GM12878 (cell line): ENCODE results near the gene MAGI2. TPM values are rescaled to one million over a fixed set of nuclear protein-coding genes. Genes with fewer than 3 reads are reported as not detected.

Experiments
- ATAC-seq: fragments of 200-7000 bp; cut with Tn5 transposase; 3 replicates; pipeline ENCODE4 v1.9.1; 2020; ENCODE audit warnings: mild to moderate bottlenecking, moderate library complexity
- BruUV-seq: library from RNA; stranded (reverse); fragments of 400-500 nt; replicated peaks from 2 replicates; lab custom pipeline; 2021; lab: Mats Ljungman, UMichigan
- CTCF ChIA-PET: fragments of 300-600 bp; sonication (Branson Sonifier 250); formaldehyde crosslinking; extraction: SDS; loops from one replicate; lab custom pipeline; 2021; ENCODE audit warnings: inconsistent platforms; lab: Yijun Ruan, JAX
- POLR2A ChIA-PET: fragments of 350-600 bp; formaldehyde crosslinking; extraction: SDS; loops from one replicate; lab custom pipeline; 2021; ENCODE audit warnings: inconsistent platforms; lab: Charles Lee
- RAD21 ChIA-PET: fragments of 300-600 bp; sonication (Branson Sonifier 250); formaldehyde crosslinking; loops from one replicate; lab custom pipeline; 2023; ENCODE audit warnings: antibody characterized with exemption; ENCODE audit not compliant: unreplicated experiment; lab: Charles Lee
- SMC1A ChIA-PET: fragments of 300-600 bp; sonication (Branson Sonifier 250); formaldehyde crosslinking; loops from one replicate; lab custom pipeline; 2023; ENCODE audit not compliant: unreplicated experiment, uncharacterized antibody; lab: Charles Lee
- DNase-seq: peaks from one replicate; pipeline ENCODE4 v3.0.0-alpha.2; 2011; ENCODE audit warnings: low read depth, low spot score
- FAIRE-seq: peaks from 3 replicates; lab custom pipeline; 2011; peaks lifted over from hg19 to GRCh38; lab: Jason Lieb, UNC
- H2AFZ ChIP-seq: 2 replicates; pipeline ENCODE4 v1.6.0; 2011; ENCODE audit warnings: low read depth, low read length, control low read depth; ENCODE audit not compliant: control insufficient read depth
- H3K27ac ChIP-seq: 2 replicates; pipeline ENCODE4 v1.5.1; 2011; ENCODE audit warnings: control low read depth; ENCODE audit not compliant: control insufficient read depth, insufficient read depth
- H3K27me3 ChIP-seq, 2 experiments: replicated peaks in 1 of 2; 2 replicates each; pipeline versions ENCODE4 v1.6.0 to v1.6.1; 2011; ENCODE audit warnings: low read length in 1 of 2; ENCODE audit not compliant: control insufficient read depth in 2 of 2, insufficient read depth in 2 of 2
- H3K36me3 ChIP-seq, 2 experiments: 2 replicates each; pipeline ENCODE4 v1.5.1; 2011; ENCODE audit warnings: low read length in 1 of 2; ENCODE audit not compliant: control insufficient read depth in 2 of 2, insufficient read depth in 2 of 2
- H3K4me1 ChIP-seq: 2 replicates; pipeline ENCODE4 v1.6.1; 2011; ENCODE audit warnings: mild to moderate bottlenecking, low read length, moderate library complexity, mixed read lengths; ENCODE audit not compliant: control insufficient read depth, insufficient read depth
- H3K4me2 ChIP-seq: 2 replicates; pipeline ENCODE4 v1.6.0; 2011; ENCODE audit warnings: control low read depth; ENCODE audit not compliant: control insufficient read depth, insufficient read depth
- H3K4me3 ChIP-seq: fragments of 200-600 bp; sonication (generic); 2 replicates; pipeline ENCODE4 v1.5.1; 2016
- H3K79me2 ChIP-seq: 2 replicates; pipeline ENCODE4 v1.6.0; 2011; ENCODE audit warnings: low read length; ENCODE audit not compliant: control insufficient read depth, insufficient read depth
- H3K9ac ChIP-seq: 2 replicates; pipeline ENCODE4 v1.8.0; 2011; ENCODE audit warnings: low read length, control low read depth, mixed read lengths; ENCODE audit not compliant: control insufficient read depth, insufficient read depth
- H3K9me3 ChIP-seq: replicated peaks from 3 replicates; pipeline ENCODE4 v1.5.1; 2011; ENCODE audit warnings: mild to moderate bottlenecking, low read length; ENCODE audit not compliant: control insufficient read depth, insufficient read depth
- H4K20me1 ChIP-seq: 2 replicates; pipeline ENCODE4 v1.6.0; 2011; ENCODE audit not compliant: control insufficient read depth, insufficient read depth
- BCL11A ChIP-seq: IDR thresholded peaks from 2 replicates; pipeline ENCODE4 v1.6.1; 2011; ENCODE audit warnings: low read depth, low read length
- CBFB ChIP-seq: IDR thresholded peaks from 2 replicates; pipeline ENCODE4 v1.6.1; 2016; ENCODE audit warnings: antibody characterized with exemption, low read depth
- CHD1 ChIP-seq: IDR thresholded peaks from 2 replicates; pipeline ENCODE4 v1.6.1; 2012; ENCODE audit warnings: low read depth, low read length, improper control_type of control experiment
- GABPA ChIP-seq: IDR thresholded peaks from 2 replicates; pipeline ENCODE4 v1.6.1; 2014; ENCODE audit warnings: antibody characterized with exemption, low read depth, mild to moderate bottlenecking, inconsistent platforms
- IKZF2 ChIP-seq, 2 experiments: fragments of 450-650 bp; IDR thresholded peaks; 2 replicates each; pipeline ENCODE4 v1.6.1; 2017; ENCODE audit warnings: mild to moderate bottlenecking in 2 of 2, moderate library complexity in 2 of 2
- LARP7 ChIP-seq: fragments of 450-650 bp; IDR thresholded peaks from 2 replicates; pipeline ENCODE4 v1.6.1; 2017; ENCODE audit warnings: mild to moderate bottlenecking
- MXI1 ChIP-seq: fragments of 150-350 bp; IDR thresholded peaks from 2 replicates; pipeline ENCODE4 v1.6.1; 2011; ENCODE audit warnings: low read depth, mild to moderate bottlenecking, inconsistent platforms, low read length, improper control_type of control experiment
- NFXL1 ChIP-seq: fragments of 450-650 bp; IDR thresholded peaks from 2 replicates; pipeline ENCODE4 v1.6.1; 2017; ENCODE audit warnings: antibody characterized with exemption, mild to moderate bottlenecking, borderline replicate concordance
- SMAD5 ChIP-seq: IDR thresholded peaks from 2 replicates; pipeline ENCODE4 v1.6.1; 2016; ENCODE audit warnings: antibody characterized with exemption, low read depth
- SREBF1 ChIP-seq: IDR thresholded peaks from 2 replicates; pipeline ENCODE4 v1.6.1; 2012; ENCODE audit warnings: mild to moderate bottlenecking, low read length
- STAT1 ChIP-seq: fragments of 450-650 bp; conservative IDR thresholded peaks from 2 replicates; pipeline ENCODE4 v1.6.1; 2014; ENCODE audit warnings: antibody characterized with exemption, mild to moderate bottlenecking
- TARDBP ChIP-seq: IDR thresholded peaks from 2 replicates; pipeline ENCODE4 v1.6.1; 2016; ENCODE audit warnings: borderline replicate concordance
- TCF7 ChIP-seq: IDR thresholded peaks from 2 replicates; pipeline ENCODE4 v1.6.1; 2014; ENCODE audit warnings: antibody characterized with exemption, borderline replicate concordance
- ZNF384 ChIP-seq: IDR thresholded peaks from 2 replicates; pipeline ENCODE4 v1.6.1; 2012; ENCODE audit warnings: low read depth, mild to moderate bottlenecking, low read length, improper control_type of control experiment, borderline replicate concordance
- ZSCAN29 ChIP-seq: fragments of 450-650 bp; IDR thresholded peaks from 2 replicates; pipeline ENCODE4 v1.6.1; 2017; ENCODE audit warnings: mild to moderate bottlenecking, moderate library complexity
- WGBS: methylation state at CpG from one replicate; pipeline ENCODE4 v1.1.6; 2016; ENCODE audit warnings: low lambda C conversion rate; ENCODE audit not compliant: insufficient replicate concordance, insufficient coverage; ENCODE audit errors: missing lambda C conversion rate; 5-methylcytosine and 5-hydroxymethylcytosine counted together
- in situ Hi-C: fragments of 300-500 bp; cut with MboI; formaldehyde crosslinking; loops from 9 replicates; pipeline ENCODE4 v1.14.3; 2018; ENCODE audit warnings: mixed read lengths
- intact Hi-C: fragments of 100-400 bp; cut with micrococcal nuclease; formaldehyde crosslinking; loops from one replicate; pipeline ENCODE4 v1.14.2; 2022; ENCODE audit not compliant: unreplicated experiment
- polyA plus RNA-seq, 11 experiments: library from polyadenylated mRNA; depleted of rRNA in 4 of 11; unstranded in 6 of 11; stranded (reverse) in 5 of 11; fragments of >200 nt; fragmentation: Nextera tagmentation in 4 of 11; fragmentation: Illumina TruSeq in 1 of 11; extraction: Ambion mirVana in 4 of 11; extraction: Trizol in 1 of 11; gene quantifications; 1 replicate in 1 of 11; 2 replicates in 10 of 11; pipeline versions ENCODE4 v1.2.1 to v1.2.3, GENCODE V29; 2011 to 2016; ENCODE audit warnings: inconsistent platforms in 2 of 11, missing spikeins in 2 of 11, low read depth in 1 of 11
- total RNA-seq, 4 experiments: library from RNA; depleted of rRNA in 3 of 4; stranded (reverse); fragments of >200 nt in 3 of 4; fragmentation: Illumina TruSeq in 1 of 4; extraction: Trizol in 1 of 4; gene quantifications; 2 replicates each; pipeline versions ENCODE4 v1.2.1 to v1.2.3, GENCODE V29; 2013 to 2021
- TF ChIP-seq, protein P1 (sequence below): fragments of 450-650 bp; formaldehyde crosslinking; IDR thresholded peaks from 2 replicates; pipeline ENCODE4 v1.5.0; 2022; ENCODE audit warnings: mild to moderate bottlenecking, missing genetic modification characterization
- TF ChIP-seq, protein P2 (sequence below): fragments of 450-650 bp; formaldehyde crosslinking; IDR thresholded peaks from 2 replicates; pipeline ENCODE4 v1.4.0; 2020; ENCODE audit warnings: mild to moderate bottlenecking, moderate library complexity
- TF ChIP-seq, protein P3 (sequence below): IDR thresholded peaks from 2 replicates; pipeline ENCODE4 v1.6.1; 2012; ENCODE audit warnings: low read depth, low read length, improper control_type of control experiment

Gene MAGI2
- total and polyA plus RNA-seq, 10 of the 15 experiments (the other 5 are each of a cell fraction or from before 2014, with no cell fraction given) = 0.01 to 0.31 (median 0.05) TPM; not detected in 2

DNA sequence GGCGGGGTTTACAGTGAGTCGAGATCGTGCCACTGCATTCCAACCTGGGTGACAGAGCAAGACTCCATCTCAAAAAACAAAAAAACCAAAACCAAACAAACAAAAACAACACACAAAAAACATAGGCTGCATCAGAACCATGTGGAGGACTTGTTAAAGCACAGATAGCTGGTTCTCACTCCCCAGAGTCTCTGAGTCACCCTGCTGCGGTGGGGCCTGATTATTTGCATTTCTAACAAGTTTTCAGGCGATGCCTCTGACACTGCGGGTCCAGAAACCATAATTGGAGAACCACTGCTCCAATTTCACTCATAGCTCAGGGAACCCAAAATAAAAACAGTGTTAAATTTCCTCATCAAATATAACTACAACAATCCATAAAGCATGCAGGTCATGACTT lies 816.7 kb downstream of the MAGI2 start:
- FAIRE-seq (no peak), ATAC-seq (no peak), DNase-seq (no peak)
- no peaks in the 10 kb centered on the region for H4K20me1 ChIP-seq
- ChIA-PET CTCF (no interaction called here), SMC1A (no interaction called here), RAD21 (no interaction called here), POLR2A (no interaction called here)
- BruUV-seq = no TSS peak
- H3K36me3 ChIP-seq = no peaks in the 10 kb centered on the region
- H3K4me3 ChIP-seq = no peak overlapping the region
- no peak overlapping the region for H3K9ac ChIP-seq
- in situ Hi-C loops (no loop called here), intact Hi-C loops (no loop called here)
- H3K27me3 ChIP-seq = no peaks in the 10 kb centered on the region
- H3K4me1 ChIP-seq = no peaks in the 10 kb centered on the region
- H3K27ac ChIP-seq = no peak overlapping the region
- 55% methylated on average over 6 of the region's 6 CpGs for WGBS
- no peaks in the 10 kb centered on the region for H3K79me2 ChIP-seq
- no peak overlapping the region for H3K4me2 ChIP-seq
- H3K9me3 ChIP-seq = no peaks in the 10 kb centered on the region
- H2AFZ ChIP-seq = no peak overlapping the region
- TF ChIP-seq ZNF384 (no peak), CBFB (no peak), NFXL1 (no peak), SMAD5 (no peak), STAT1 (no peak), MXI1 (no peak), BCL11A (no peak), IKZF2 (IDR thresholded peaks at IDR 0.05) (no peak), TARDBP (no peak), TCF7 (no peak), LARP7 (no peak), GABPA (no peak), CHD1 (no peak), ZSCAN29 (no peak), SREBF1 (no peak)
- TF ChIP-seq, protein P1, sequence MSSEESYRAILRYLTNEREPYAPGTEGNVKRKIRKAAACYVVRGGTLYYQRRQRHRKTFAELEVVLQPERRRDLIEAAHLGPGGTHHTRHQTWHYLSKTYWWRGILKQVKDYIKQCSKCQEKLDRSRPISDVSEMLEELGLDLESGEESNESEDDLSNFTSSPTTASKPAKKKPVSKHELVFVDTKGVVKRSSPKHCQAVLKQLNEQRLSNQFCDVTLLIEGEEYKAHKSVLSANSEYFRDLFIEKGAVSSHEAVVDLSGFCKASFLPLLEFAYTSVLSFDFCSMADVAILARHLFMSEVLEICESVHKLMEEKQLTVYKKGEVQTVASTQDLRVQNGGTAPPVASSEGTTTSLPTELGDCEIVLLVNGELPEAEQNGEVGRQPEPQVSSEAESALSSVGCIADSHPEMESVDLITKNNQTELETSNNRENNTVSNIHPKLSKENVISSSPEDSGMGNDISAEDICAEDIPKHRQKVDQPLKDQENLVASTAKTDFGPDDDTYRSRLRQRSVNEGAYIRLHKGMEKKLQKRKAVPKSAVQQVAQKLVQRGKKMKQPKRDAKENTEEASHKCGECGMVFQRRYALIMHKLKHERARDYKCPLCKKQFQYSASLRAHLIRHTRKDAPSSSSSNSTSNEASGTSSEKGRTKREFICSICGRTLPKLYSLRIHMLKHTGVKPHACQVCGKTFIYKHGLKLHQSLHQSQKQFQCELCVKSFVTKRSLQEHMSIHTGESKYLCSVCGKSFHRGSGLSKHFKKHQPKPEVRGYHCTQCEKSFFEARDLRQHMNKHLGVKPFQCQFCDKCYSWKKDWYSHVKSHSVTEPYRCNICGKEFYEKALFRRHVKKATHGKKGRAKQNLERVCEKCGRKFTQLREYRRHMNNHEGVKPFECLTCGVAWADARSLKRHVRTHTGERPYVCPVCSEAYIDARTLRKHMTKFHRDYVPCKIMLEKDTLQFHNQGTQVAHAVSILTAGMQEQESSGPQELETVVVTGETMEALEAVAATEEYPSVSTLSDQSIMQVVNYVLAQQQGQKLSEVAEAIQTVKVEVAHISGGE = no peak
- TF ChIP-seq, protein P2, sequence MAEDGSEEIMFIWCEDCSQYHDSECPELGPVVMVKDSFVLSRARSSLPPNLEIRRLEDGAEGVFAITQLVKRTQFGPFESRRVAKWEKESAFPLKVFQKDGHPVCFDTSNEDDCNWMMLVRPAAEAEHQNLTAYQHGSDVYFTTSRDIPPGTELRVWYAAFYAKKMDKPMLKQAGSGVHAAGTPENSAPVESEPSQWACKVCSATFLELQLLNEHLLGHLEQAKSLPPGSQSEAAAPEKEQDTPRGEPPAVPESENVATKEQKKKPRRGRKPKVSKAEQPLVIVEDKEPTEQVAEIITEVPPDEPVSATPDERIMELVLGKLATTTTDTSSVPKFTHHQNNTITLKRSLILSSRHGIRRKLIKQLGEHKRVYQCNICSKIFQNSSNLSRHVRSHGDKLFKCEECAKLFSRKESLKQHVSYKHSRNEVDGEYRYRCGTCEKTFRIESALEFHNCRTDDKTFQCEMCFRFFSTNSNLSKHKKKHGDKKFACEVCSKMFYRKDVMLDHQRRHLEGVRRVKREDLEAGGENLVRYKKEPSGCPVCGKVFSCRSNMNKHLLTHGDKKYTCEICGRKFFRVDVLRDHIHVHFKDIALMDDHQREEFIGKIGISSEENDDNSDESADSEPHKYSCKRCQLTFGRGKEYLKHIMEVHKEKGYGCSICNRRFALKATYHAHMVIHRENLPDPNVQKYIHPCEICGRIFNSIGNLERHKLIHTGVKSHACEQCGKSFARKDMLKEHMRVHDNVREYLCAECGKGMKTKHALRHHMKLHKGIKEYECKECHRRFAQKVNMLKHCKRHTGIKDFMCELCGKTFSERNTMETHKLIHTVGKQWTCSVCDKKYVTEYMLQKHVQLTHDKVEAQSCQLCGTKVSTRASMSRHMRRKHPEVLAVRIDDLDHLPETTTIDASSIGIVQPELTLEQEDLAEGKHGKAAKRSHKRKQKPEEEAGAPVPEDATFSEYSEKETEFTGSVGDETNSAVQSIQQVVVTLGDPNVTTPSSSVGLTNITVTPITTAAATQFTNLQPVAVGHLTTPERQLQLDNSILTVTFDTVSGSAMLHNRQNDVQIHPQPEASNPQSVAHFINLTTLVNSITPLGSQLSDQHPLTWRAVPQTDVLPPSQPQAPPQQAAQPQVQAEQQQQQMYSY (CRISPR knock-in tag) = no peak
- TF ChIP-seq, protein P3, sequence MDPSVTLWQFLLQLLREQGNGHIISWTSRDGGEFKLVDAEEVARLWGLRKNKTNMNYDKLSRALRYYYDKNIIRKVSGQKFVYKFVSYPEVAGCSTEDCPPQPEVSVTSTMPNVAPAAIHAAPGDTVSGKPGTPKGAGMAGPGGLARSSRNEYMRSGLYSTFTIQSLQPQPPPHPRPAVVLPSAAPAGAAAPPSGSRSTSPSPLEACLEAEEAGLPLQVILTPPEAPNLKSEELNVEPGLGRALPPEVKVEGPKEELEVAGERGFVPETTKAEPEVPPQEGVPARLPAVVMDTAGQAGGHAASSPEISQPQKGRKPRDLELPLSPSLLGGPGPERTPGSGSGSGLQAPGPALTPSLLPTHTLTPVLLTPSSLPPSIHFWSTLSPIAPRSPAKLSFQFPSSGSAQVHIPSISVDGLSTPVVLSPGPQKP = no peak
